GM18867 (cell line): Measurements from ENCODE around the gene MSANTD1.

Experiments used
- ATAC-seq: cut with Tn5 transposase; IDR thresholded peaks from one replicate; pipeline ENCODE4 v1.9.1; 2021; ENCODE audit warnings: mild to moderate bottlenecking, moderate library complexity; ENCODE audit not compliant: unreplicated experiment

The MSANTD1 gene

DNA sequence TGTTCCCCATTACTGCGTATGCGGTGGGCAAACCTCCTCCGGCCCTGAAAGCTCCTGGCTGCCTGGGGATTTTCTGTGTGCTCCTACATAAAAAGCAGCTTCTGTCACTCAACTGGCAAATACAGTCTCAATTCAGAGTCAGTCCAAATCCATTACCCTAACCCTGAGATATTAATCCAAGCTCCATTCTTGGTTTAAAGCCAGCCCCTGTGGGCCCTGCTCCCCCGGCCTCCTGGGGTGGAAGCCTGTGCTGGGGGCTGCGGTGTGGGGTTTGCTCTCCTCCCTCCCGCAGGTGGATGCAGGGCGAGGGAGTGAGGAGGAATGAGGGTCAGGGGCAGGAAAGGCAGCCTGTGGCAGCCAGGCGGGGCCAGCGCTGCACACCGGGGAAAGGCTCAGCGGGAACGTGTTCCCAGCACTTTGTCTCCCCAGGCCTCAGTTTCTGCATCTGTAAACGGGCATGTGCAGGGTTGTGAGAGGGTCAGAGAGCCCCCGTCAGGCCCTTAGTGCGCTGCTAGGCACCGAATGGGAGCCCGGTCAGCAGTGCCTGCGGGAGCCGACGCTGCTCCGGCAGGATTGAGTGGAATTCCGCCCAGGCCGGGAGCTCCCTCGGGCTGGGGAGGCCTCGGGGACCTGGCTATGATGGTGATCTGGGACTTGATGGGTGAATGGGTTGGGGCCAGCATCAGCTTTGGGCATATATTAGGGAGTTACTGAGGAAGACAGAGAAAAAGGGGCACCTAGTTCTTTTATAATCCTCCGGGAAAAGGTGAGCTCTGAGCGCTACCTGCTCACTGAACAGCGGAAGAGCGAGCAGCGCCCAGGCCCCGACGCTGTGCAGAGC is 37.6 kb downstream of the MSANTD1 start:
- no peak for ATAC-seq

DNA sequence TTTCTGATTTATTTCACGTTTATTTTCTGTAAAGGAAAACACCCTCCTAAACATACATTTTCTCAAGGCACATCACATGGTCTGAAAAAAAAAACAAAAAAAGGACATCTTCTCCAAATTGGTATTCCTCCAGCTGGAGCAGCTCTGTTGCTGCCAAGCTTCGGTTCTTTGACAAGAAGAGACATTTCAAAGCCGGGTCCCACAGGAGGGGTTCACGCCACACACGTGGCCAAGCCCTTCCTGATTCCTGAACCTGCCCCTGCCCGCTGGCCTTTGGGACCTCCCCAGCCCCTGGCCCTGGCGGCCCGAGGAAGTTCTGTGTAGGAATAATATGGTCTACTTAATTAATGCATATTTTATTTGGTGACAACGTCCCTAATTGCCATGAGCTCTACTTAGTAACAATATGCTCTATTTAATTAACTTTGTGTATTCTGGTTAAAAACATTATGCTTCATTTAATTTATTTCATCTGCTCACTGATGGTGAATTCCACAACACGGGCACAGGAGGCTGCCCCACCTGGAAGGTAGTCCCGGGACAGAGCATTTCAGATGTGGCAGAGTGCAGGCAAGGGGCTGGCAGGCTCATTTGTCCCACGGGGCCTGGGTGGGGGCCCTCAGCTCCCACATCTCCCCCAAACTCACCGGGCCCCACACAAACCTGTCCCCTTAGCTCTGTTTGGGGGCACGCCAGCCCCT is 38.5 kb downstream of the MSANTD1 start:
- ATAC-seq: no peak

DNA sequence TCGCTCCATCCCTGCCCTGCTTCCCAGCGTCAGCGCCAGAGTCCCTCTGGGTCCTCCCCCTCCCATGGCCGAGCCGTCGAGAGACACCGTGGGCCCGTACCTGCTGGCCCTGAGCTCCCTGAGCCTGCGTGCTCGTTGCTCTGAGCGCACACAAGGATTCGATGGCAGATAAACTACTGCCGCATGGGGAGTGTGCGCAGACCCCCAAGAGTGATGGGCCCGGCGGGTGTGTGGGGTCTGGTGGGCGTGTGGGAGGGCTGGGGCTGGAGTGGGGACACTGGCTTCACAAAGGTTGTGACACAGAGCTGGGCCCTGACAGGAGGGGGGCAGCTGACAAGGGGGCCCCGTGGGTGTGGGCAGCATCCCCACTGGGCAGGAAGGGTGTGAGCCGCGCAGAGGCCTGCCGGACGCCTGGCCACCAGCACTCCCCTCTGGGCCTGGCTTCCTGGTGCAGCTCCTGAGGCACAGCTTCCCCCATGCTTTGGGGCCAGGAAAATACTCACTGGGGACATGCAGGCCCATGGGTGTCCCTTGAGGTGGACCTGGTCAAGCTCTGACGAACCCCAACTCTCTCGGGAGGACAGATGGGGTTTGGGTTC is 39.1 kb downstream of the MSANTD1 start:
- ATAC-seq: no peak

DNA sequence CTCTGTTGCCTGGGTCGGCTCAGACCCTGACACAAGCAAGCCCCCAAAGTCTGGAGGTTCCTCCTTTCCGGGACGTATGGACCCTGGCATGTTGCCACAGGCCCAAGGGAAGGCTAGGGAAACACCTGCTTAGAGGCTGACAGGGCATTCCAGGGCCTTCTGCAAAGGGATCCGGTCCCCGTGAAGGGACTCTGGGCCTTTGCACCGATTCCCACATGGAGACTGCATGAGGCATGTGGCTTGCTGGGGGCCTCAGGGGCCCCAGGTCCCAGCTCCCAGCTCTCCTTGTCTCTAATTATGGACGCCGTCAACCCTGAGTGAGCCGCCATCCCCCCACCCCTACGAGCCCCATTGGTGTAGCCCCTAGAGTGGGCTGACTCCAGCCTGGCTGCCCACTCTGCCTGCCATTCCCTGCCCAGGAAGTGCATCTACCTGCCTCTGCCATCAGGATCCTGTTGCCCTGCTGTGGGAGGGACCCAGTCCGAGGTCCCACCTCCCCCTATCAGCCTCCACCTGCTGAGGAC is 39.7 kb downstream of the MSANTD1 start:
- ATAC-seq: no peak

DNA sequence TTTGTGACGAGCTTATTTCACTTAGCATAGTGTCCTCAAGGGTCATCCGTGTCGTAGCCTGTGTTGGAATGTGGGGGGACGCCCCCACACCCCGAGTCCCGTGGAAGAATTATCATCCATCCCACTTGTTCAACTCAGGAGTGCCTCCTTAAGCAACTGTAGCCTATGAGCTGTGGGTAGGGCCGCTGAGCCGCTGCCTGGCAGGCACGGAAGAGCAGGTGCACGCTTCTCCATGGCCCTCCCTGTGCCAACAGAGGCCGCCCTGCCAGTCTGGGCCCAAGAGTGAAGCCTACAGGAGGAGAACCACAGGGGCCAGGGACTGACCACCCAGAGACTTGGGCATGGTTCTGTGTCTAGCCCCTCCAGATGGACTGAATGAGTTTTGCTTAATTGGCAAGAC is 41.5 kb downstream of the MSANTD1 start:
- ATAC-seq: no peak

DNA sequence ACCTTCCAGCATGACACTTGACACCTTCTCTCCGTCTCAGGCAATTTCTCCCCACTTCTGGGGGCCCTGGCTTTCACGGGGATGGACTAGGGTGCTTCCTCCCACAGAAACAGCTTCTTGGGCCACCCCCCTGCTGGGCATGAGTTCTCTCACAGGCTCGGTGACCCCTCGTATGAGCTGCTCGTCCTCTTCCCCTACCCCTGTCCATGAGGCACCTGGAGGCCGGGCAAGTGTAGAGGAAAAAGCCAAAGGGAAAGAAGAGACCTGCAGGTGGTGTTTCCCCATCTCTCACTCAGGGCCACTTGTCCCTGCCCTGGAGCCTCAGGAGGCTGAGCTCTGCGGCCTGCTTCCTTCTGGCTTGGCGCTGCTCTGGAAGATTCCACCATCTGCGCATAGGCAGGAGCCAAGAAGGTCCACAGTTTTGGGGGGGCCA is 41.9 kb downstream of the MSANTD1 start:
- ATAC-seq: no peak

DNA sequence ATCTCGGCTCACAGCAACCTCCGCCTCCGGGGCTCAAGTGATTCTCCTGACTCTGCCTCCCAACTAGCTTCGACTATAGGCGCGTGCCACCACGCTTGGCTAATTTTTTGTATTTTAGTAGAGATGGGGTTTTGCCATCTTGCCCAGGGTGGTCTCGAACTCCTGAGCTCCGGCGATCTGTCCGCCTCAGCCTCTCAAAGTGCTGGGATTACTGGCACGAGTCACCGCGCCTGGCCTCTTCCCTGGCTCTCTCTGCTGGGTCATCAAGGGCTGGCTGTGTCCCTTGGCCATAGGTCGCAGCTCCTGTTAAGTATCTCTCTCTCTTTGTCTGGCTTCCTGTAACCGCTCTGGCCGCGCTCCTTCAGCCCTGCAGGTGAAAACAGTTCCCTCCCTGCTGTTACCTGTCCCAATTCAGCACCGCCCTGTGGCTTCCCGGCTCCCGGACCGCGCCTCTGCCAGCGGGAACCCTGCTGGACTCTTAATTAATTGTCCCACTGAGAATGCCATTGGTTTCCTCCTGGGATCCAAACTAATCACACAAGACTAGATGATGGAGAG is 42.5 kb downstream of the MSANTD1 start:
- no peak for ATAC-seq

DNA sequence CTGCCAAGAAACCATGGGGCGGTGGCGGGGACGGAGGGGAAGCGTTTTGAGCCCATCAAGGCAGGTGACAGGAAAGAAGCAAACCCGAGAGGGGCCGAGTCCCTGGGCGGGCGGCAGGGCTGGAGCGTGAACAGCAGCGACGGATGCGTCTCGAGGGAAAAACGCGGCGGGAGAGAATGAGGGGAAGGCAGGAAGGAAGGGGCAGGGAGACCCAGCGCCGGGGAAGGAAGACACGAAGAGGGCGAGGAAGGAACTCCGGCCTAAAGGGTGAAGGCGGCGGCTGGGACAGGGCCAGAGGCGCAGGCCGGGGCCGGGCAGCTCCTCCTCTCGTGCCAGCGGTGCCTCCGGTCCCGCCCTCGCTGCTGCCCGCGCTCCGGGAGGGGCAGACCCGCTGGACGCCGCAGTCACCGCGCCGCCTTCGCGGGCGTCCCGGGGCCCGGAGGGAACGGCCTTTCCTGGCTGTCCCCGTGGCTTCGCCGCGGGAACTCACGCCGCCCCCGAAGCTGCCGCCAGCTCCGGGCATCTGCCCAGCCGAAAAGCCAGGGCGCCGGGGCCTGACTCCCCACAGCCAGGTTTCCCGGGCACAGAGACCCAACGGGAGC is 43.1 kb downstream of the MSANTD1 start:
- peak; percentile 21 for ATAC-seq

DNA sequence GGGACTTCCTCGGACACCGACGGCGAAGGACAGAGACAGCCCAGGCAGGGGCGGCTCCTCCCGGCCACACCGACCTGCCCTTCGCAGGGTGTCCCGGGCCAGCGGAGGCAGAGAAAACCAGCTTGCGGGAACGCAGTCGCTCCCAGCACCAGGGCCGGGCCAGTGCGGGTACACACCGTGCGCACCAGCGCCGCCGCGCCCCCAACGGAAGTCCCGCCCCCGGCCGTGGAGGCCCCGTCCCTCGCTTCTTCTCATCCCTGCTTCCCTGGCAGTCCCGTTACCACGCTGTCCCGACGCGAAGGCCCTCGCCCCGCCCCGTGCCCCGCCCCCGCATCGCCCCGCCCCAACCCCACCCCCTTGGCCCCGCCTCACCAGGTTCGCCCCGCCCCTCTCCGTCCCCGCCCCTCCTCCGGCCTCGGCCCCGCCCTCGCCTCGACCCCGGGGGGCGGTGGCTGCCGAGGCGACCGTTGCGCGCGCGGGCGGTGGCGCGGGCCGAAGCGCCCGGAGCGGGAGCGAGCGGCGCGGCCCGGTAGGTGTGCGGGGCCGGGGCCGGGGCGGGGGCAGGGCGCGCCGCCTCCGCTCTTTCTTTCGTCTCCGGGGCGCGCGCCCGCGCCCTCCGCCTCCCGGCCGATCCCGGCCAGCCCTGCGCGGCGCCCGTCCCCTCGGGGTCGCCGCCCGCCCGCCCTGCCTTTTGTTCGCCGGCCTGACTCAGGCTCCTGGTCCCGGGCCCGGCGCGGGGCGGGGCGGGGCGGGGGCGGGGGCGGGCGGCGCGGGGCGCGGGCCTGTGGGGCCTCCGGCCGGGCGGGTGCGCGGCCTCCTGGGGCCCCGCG is 43.8 kb downstream of the MSANTD1 start, which contains the start of gene RGS12:
RGS12 (plus strand) TSS at position 451 of the 830 bp plus-strand sequence. CDS start 23,150 bp downstream, outside the sequence.
- peak; percentile 82 for ATAC-seq

DNA sequence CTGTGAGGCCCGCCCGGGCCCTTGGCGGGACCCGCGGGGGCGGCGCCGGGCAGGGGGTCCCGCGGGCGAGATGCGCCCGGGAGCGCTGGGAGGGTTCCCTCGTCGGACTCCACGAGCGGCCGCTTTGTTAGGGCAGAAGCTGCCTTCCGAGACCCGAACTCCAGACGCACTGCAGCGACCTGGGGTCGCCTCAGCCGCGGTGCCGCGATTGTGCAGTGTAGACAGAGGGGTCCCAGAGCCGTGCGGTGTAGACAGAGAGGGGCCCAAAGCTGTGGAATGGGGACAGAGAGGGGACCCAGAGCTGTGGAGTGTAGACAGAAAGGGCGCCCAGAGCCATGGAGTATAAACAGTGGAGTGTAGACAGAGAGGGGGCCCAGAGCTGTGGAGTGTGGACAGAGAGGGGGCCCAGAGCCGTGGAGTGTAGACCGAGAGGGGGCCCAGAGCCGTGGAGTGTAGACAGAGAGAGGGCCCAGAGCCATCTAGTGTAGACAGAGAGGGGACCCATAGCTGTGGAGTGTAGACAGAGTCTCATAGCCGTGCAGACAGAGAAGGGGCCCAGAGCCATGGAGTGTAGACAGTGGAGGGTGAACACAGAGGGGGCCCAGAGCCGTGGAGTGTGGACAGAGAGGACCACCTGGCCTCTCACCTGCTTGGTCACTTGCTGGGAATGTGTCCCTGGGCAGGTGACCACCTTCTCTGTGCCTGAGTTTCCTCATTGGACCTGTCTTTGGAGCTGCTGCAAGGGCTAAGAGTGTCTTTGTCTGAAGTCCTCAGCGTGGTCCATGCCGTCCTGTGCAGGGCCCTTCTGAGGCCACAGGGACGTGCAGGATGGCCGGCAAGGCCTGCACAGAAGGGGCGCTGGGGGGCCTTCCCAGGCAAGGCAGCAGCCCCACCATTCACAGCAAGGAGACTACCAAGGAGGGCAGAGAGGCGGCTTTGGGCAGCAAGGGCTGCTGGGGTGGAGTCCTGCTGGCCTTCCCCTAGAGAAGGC is 44.7 kb downstream of the MSANTD1 start:
- no peak for ATAC-seq

DNA sequence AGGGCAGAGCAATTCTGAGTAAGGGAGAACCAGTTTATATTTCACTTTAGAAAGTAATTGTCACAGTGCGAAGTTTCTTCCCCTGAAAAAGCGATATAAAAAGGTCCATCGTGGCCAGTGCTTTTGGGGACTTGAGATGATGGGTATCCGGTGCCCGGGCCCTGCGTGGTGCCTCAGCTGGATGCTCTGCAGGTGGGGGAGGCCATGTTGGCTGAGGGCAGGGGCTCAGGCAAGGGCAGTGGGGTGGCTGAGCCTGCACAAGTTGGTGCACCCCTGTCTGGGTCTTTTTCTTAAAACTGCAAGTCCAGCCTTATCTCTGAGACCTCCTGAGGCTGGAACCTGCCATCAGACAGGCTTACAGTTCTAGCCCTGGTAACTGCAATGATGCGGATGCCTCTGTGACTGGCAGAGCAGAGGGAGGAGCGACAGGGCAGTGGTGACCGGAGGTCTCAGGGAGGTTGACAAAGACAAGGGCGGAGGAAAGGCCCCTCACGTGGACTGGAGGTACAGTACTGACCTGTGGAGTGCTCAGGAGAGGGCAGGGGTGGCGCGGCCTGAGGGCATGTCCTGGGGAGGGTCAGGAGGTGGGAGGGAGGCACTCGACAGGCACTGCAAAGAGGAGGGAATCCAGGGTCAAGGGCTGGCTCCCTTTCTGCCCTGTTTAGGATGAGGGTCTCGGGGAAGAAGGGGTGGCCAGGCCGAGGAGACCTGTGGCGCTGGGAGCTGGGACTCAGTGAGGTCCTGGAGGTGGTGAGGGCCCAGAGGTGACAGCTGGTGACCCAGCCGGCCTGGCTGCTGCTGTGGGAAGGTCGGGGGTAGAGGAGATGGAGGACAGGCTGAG is 45.7 kb downstream of the MSANTD1 start:
- ATAC-seq: no peak

DNA sequence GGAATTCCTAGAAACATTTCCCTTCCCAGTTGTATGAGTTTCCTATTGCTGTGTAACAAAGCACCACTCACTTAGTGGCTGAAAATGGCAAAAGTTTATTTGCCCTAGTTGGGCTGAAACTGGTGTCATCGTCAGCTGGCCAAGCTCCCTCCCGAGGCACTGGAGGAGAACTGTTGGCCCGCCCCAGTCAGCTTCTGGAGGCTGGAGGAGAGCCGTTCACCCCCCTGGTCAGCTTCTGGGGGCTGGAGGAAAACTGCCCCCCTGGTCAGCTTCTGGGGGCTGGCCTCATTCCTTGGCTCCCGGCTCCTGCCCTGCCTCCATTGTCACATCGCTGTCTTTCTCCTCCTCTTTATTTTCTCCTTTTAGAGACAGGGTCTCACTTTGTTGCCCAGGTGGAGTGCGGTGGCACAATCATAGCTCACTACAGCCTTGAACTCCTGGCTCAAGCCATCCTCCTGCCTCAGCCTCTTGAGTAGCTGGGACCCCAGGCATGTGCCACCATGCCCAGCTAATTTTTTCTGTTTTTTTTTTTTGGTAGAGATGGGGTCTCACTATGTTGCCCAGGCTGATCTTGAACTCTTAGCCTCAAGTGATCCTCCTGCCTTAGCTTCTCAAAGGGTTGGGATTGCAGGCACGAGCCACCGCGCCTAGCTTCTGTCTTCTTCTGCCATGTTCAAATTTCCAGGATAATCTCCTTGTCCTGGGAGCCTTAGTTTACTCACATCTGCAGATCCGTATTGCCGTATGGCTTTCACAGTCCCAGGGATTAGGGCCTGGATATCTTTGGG is 47.1 kb downstream of the MSANTD1 start:
- no peak for ATAC-seq

DNA sequence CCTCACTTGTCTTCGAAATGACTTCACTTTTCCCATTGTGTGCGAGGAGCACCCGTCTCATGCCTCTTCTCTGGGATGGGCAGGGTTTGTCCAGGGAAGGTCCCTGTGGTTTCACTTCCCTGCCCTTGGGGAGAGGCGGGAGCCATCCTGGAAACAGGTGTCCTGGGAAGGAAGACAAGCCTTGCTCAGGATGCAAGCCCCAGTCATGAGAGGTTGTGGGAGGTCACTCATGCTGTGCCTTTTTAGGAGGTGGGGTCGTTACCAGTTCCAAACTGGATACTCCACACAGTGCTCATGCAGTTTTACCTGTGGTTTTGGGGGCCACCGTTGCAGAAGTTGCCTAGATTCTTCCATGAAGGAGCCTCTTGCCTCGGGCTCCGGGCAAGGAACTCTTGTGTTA is 47.7 kb downstream of the MSANTD1 start:
- no peak for ATAC-seq

DNA sequence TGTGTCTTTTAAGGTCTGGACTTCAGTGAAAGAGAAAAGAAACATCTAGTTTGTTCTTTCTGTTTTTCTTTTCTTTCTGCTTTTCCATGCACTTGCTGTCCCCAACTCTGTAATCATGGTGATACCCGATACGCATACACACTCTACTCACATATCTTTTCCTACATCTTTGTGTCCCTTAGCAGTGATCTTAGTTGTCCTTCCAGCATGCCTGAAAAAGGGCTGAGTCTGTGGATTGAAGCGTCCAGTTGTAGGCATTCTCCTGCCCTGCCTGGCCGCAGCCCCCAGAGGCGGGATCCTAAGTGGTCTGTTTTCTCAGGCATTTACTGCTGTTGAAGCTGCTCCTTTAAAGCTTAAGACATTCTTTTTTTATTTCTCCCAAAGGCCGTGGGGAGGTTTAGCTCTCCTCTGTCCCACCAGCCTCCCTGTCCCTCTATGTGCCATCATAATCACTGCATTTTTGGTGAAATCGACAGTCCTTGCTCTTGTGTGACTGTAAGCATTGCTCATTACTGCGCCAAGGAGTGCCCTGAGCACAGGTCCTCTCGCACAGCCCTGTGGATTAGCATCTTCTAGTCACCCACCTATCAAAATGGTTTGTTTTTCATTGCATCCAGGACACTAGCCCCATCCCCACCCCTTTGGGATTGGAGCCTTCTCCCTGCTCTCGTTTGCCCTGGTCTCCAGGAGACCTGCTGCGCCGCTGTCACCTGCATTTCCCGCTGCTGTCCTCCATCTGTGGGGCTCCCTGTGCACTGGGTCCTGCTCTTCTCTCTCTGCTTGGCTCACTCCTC is 48.3 kb downstream of the MSANTD1 start:
- ATAC-seq: no peak

DNA sequence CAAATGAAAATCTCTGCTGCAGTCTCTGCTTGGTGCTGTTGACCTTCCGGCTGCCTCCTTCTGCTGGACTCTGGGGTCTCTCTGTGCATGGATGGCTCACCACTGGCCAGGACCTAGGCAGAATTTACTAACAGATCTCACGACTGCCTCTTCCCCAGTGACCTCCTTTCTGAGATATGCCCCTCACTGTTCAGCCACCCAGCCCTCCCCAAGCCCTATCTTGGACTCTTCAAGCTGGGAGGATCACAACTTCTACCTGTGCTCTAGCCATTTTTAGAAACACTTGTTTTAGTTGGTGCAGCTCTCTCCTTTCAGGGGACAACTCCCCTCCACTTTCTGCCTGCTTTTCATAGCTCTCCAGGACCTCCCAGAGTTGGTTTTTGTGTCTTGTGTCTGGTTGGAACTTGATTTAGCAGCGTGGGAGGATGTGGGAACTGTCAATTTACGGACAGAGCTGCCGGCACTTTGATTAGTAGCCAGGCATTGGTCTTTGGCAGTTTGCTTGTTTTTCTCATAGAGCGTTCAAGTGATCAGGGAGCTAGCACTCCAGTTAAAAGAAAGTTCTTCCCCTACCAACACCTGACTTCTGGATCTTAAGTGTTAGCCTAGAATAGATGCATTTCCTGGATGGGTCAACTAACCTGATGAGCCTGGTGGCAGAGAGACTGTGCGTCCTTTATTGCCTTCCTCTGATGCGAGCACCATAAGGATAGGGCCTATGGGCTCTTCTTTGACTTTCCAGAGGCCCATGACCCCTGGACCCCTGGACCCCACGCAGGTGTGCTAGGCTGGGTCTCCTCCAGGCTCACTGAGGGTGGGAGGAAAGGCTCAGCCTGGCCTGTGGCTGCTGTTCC is 50.4 kb downstream of the MSANTD1 start:
- no peak for ATAC-seq
